NCI-H510A (cell line): ENCODE measurements around the gene ZNF503.

Experiments
- DNase-seq: peaks from one replicate; lab custom pipeline; 2025; lab: John Stamatoyannopoulos, UW

ZNF503 gene

GRCh38 chr10:75406462-75407223, 5.1 kb upstream of the ZNF503 start:
- DNase-seq = no peak

- DNase-seq = no peak
These were observed 4.3 kb upstream of the ZNF503 start for GRCh38 chr10:75405598-75406461.

- peak; percentile 51 for DNase-seq
These were observed 3.4 kb upstream of the ZNF503 start for GRCh38 chr10:75404815-75405597.

DNA sequence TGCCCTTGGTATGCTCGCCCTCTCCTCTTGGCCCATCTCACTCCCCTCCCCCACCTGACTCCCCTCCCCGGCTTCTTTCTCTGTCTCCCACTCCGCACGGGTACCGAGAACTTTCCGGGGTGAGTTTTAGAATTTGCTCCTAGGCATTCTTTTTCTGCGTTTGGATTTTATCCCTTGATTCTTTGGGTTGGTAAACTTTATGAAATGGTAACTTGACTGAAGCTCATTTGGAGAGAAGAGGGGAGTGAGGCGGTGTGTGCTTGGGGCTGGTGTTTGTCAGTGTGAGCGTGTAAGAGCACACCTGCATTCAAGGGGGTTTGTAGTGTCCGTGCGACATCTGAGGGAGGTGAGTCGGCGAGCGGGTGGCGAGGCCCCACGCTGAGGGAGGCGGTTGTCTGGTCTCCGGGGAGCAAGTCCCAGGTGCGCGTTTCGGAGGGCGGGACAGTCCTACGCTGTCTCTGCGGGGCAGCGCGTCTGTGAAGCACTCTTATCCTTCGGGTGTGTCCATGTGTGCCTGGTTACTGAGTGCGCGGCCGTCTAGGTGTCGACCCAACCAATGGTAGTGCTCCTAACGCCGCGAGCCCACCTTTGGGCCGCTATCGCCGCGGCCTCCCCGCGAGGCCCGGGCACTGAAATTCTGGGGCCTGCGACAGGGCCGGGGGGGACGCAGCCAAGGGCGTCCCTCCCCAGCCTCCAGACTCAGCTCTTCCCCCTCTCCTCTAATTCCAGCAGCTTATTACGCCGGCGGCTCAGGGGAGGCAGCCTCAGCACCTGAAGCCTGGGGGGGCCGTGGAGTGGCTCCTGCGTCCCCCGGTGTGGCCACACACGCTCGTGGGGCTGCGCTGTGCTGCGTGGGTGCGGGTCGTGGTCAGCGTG, 2.6 kb upstream of the ZNF503 start:
- peak; percentile 64 for DNase-seq

DNA sequence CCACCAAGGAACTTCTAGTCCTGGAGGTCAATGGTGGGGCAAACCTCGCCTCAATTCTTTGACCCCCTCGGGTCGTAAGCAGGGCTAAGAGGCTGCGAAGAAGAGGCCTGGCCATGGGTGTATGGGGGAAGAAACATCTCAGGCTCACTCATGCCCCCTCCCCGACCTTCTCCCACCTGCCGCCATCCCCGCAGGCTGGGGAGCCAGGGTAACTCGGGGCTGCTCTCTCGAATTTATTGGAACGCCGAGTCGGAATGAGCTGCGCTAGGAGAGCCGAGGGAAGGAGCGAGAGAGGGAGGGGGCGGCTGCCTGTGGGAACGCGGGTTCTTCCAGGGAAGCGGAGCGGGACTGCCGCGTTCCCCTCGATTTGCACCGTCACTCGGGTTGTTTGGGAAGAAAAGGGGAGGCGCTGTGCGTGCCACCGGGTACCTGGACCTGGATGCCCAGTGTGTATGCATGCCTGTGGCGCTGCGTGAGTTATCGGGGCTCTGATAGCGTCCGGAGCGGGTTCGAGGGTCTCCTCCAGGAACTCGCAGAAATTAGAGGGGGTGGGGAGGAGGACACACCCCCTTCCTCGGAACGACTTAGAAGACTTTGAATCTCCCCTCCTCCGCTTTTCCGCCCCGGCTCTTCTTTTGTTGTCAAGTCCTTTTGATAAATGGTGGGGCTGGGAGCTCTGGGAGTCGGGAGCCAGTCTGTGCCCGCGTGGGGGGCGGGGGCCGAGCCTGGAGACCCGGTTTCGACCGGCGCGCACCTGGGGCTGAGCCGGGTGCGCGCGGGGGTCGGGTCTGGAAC, 1.8 kb upstream of the ZNF503 start:
- DNase-seq = peak; percentile 49

- DNase-seq = peak; percentile 82
These were observed 1.1 kb upstream of the ZNF503 start for GRCh38 chr10:75402486-75403143.

GRCh38 chr10:75400771-75401568, 594 bp downstream of the ZNF503 start:
- peak; percentile 70 for DNase-seq

DNA sequence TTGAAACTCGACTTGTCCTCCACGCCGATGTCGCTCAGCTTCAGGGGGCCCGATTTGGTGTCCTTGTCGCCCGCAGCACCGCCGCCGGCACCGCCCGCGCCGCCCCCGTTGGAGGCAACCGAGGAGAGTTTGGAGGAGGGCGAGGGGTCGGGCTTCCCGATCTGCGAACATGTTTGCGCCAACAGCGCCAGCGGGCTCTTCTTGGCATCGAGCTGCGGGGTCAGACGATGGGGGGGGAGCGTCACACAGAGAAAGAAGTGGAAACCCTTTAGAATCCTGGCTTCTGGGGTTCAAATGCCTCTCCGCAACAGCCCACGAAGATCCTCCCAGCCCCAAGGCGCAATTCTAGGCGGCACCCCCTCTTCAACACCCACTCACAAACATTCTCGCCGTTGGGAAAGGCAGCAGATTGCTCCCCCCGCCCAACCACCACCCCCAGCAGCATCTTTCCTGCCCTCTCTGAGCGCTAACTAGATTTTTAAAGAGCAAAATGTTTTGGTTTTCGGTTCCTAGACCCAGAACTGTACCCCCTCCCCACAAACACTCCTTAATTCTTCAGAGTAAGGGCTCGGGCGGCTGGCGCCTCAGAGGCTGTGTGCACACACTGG, 1.3 kb downstream of the ZNF503 start:
- DNase-seq = no peak

- peak; percentile 62 for DNase-seq
These were observed 2.0 kb downstream of the ZNF503 start for GRCh38 chr10:75399461-75400162.

DNA sequence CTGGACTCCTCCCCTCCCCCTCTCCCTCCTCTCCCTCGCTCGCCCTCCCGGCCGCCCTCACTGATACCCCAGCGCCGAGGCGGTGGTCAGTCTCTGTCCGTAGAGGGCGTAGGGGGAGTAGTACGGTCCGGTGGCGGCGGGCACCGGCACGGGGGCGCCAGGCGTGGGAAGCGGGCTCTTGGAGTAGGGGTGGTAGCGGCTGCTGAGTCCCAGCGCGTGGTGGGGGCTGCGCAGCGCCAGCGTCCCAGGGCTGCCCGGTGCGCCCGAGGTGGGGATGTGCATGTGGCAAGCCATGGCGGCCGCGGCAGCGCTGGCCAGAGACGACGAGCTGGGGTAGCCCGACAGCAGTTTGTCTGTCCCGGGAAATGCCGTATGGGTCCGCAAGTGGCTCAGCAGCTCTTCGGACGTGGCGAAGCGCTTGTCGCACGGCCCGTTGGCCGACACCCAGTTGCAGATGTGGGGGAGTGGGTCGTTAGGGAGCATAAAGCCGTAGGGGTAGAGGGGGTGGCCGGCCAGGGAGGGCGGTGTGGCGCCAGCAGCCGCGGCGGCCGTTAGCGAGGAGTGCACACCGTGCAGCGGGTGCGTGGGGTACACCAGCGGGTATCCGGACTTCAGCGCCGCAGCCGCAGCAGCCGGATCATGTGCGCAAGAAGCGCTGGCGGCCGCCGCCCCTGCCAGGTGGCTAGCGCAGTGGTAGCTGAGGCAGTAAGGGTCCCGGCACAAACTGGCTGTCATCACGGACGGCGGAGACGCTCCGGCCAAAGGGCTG, 2.7 kb downstream of the ZNF503 start:
- DNase-seq = no peak

DNA sequence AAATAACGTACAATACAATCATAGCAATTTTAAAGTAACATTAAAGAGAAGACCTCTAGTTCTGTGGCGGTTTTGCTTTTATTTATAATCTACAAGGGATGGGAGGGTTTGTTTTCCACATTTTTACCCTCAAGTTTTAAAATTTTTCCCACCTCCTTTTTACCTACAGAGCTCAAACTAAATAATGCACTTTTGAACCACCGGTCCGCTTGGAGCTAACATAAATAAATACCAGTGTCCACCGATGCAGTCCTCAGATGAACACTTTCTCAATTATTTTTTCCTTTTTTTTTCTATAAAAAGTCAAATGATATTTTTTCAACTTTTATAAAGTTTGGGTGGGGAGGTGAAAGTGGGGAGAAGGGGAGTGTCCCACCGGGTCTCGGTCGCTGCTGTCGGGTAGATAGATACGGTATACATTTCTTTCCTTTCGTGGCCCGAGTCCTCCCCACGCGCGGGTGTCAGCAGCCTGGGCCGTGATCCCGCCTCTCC, 3.3 kb downstream of the ZNF503 start:
- DNase-seq = no peak

GRCh38 chr10:75397496-75398199, 3.9 kb downstream of the ZNF503 start:
- DNase-seq = no peak

GRCh38 chr10:75396631-75397495, 4.7 kb downstream of the ZNF503 start:
- no peak for DNase-seq

- DNase-seq = no peak
These were observed 5.5 kb downstream of the ZNF503 start for GRCh38 chr10:75395932-75396630.
